Stimulated activated CD8-positive, alpha-beta memory T cell treated with anti-CD3 and anti-CD28 coated beads, Interleukin-4, amount 100 ng/mL, for 4 hours (primary cell): ENCODE measurements around the gene EIF4B.
"Not testable (repeated sequence)": the region's sequence is repeated elsewhere in the genome, so short reads cannot be mapped to it uniquely, and the experiment has no call there.

Experiments used
- DNase-seq, 2 donors: peaks; one replicate each; pipeline ENCODE4 v3.0.0-alpha.2; 2020; ENCODE audit warnings: low read depth in 2 of 2, low spot score in 1 of 2

EIF4B gene

GRCh38 chr12:52993558-52993869 lies 12.7 kb upstream of the EIF4B start:
- no peak for DNase-seq

GRCh38 chr12:53004178-53004577 lies 2.1 kb upstream of the EIF4B start:
- DNase-seq, result no peak

- no peak for DNase-seq
Measured at GRCh38 chr12:53004582-53004981, 1.7 kb upstream of the EIF4B start.

GRCh38 chr12:53005215-53005985 lies 856 bp upstream of the EIF4B start:
- no peak for DNase-seq

- DNase-seq, result peak; percentile 58 to 74
Measured at GRCh38 chr12:53006810-53007309, 604 bp downstream of the EIF4B start.

- no peak for DNase-seq
Measured at GRCh38 chr12:53007343-53007742, 1.1 kb downstream of the EIF4B start.

GRCh38 chr12:53008760-53009159 lies 2.5 kb downstream of the EIF4B start:
- DNase-seq, result not testable (repeated sequence)

- DNase-seq, result no peak
Measured at GRCh38 chr12:53010955-53011354, 4.7 kb downstream of the EIF4B start.

GRCh38 chr12:53011889-53012288 lies 5.6 kb downstream of the EIF4B start:
- DNase-seq, result no peak

- DNase-seq, result no peak
Measured at GRCh38 chr12:53012928-53013327, 6.7 kb downstream of the EIF4B start.

- no peak for DNase-seq
Measured at GRCh38 chr12:53014709-53015108, 8.5 kb downstream of the EIF4B start.

GRCh38 chr12:53025250-53025649 lies 19.0 kb downstream of the EIF4B start:
- DNase-seq, result no peak

- not testable (repeated sequence) for DNase-seq
Measured at GRCh38 chr12:53027014-53027413, 20.8 kb downstream of the EIF4B start.

- no peak for DNase-seq
Measured at GRCh38 chr12:53031616-53032015, 25.4 kb downstream of the EIF4B start.

GRCh38 chr12:53033832-53034231 lies 27.6 kb downstream of the EIF4B start:
- not testable (repeated sequence) for DNase-seq

GRCh38 chr12:53034459-53034858 lies 28.2 kb downstream of the EIF4B start:
- no peak for DNase-seq

- no peak for DNase-seq
Measured at GRCh38 chr12:53036802-53037201, 30.5 kb downstream of the EIF4B start.

GRCh38 chr12:53039851-53040250 lies 33.6 kb downstream of the EIF4B start:
- DNase-seq, result no peak

GRCh38 chr12:53042607-53043454 lies 36.6 kb downstream of the EIF4B start:
- DNase-seq, result no peak

GRCh38 chr12:53044052-53044581 lies 37.9 kb downstream of the EIF4B start:
- no peak for DNase-seq

- DNase-seq, result no peak
Measured at GRCh38 chr12:53044896-53045695, 38.8 kb downstream of the EIF4B start.
